ENCODE measurements around the gene SNX30.

SNX30 gene

GRCh38 chr9:112831281-112831851 lies 80.8 kb downstream of the SNX30 start:
- H3K36me3 ChIP-seq (ENCODE audit: control insufficient read depth in 2 of 2, insufficient read depth in 2 of 2, low read length in 2 of 2): peaks cover 4 to 9% of the 10 kb centered on the region in 2 donors
- H3K4me1 ChIP-seq (ENCODE audit: control insufficient read depth, insufficient read depth, low read length): peaks cover 5% of the 10 kb centered on the region
- no peaks in the 10 kb centered on the region for H3K27me3 ChIP-seq (ENCODE audit: control insufficient read depth in 1 of 2, insufficient read depth in 2 of 2, low read length in 2 of 2)
- H3K9me3 ChIP-seq (ENCODE audit: control insufficient read depth in 2 of 2, low read length in 2 of 2): no peaks in the 10 kb centered on the region
- peak overlapping the region in 1 of 2 donors; percentile 3 for H3K4me3 ChIP-seq (ENCODE audit: low read length in 2 of 2)
- H3K27ac ChIP-seq (ENCODE audit: low read length): no peak overlapping the region
- H3K9ac ChIP-seq (ENCODE audit: low read length in 2 of 2): no peak overlapping the region

- Histone ChIP-seq H3K27me3 (ENCODE audit: control insufficient read depth in 1 of 2, insufficient read depth in 2 of 2, low read length in 2 of 2) (no peaks in the 10 kb centered on the region), H3K27ac (ENCODE audit: low read length) (no peak overlapping the region), H3K4me1 (ENCODE audit: control insufficient read depth, insufficient read depth, low read length) (peaks cover 5% of the 10 kb centered on the region), H3K36me3 (ENCODE audit: control insufficient read depth in 2 of 2, insufficient read depth in 2 of 2, low read length in 2 of 2) (peaks cover 4 to 12% of the 10 kb centered on the region in 2 donors), H3K9me3 (ENCODE audit: control insufficient read depth in 2 of 2, low read length in 2 of 2) (no peaks in the 10 kb centered on the region), H3K9ac (ENCODE audit: low read length in 2 of 2) (no peak overlapping the region), H3K4me3 (ENCODE audit: low read length in 2 of 2) (no peak overlapping the region)
Measured at GRCh38 chr9:112831969-112832368, 81.4 kb downstream of the SNX30 start.

- Histone ChIP-seq H3K9ac (ENCODE audit: low read length in 2 of 2) (no peak overlapping the region), H3K4me3 (ENCODE audit: low read length in 2 of 2) (no peak overlapping the region), H3K27ac (ENCODE audit: low read length) (no peak overlapping the region)
Measured at GRCh38 chr9:112833081-112833480, 82.5 kb downstream of the SNX30 start.

GRCh38 chr9:112836394-112836793 lies 85.8 kb downstream of the SNX30 start:
- Histone ChIP-seq H3K27ac (ENCODE audit: low read length) (no peak overlapping the region), H3K9me3 (ENCODE audit: control insufficient read depth in 2 of 2, low read length in 2 of 2) (no peaks in the 10 kb centered on the region), H3K36me3 (ENCODE audit: control insufficient read depth in 2 of 2, insufficient read depth in 2 of 2, low read length in 2 of 2) (peaks cover 18 to 23% of the 10 kb centered on the region in 2 donors), H3K4me3 (ENCODE audit: low read length in 2 of 2) (no peak overlapping the region), H3K9ac (ENCODE audit: low read length in 2 of 2) (no peak overlapping the region), H3K4me1 (ENCODE audit: control insufficient read depth, insufficient read depth, low read length) (peaks cover 5% of the 10 kb centered on the region), H3K27me3 (ENCODE audit: control insufficient read depth in 1 of 2, insufficient read depth in 2 of 2, low read length in 2 of 2) (no peaks in the 10 kb centered on the region)

More at GRCh38 chr9:112833081-112833480, 82.5 kb downstream of the SNX30 start:
- H3K9me3 ChIP-seq (ENCODE audit: control insufficient read depth in 2 of 2, low read length in 2 of 2): no peaks in the 10 kb centered on the region
- H3K36me3 ChIP-seq (ENCODE audit: control insufficient read depth in 2 of 2, insufficient read depth in 2 of 2, low read length in 2 of 2): peaks cover 5 to 13% of the 10 kb centered on the region in 2 donors
- H3K4me1 ChIP-seq (ENCODE audit: control insufficient read depth, insufficient read depth, low read length): peaks cover 5% of the 10 kb centered on the region
- H3K27me3 ChIP-seq (ENCODE audit: control insufficient read depth in 1 of 2, insufficient read depth in 2 of 2, low read length in 2 of 2): no peaks in the 10 kb centered on the region

- Histone ChIP-seq H3K36me3 (ENCODE audit: control insufficient read depth in 2 of 2, insufficient read depth in 2 of 2, low read length in 2 of 2) (peaks cover 18 to 22% of the 10 kb centered on the region in 2 donors), H3K9ac (ENCODE audit: low read length in 2 of 2) (no peak overlapping the region), H3K9me3 (ENCODE audit: control insufficient read depth in 2 of 2, low read length in 2 of 2) (no peaks in the 10 kb centered on the region), H3K4me3 (ENCODE audit: low read length in 2 of 2) (no peak overlapping the region), H3K4me1 (ENCODE audit: control insufficient read depth, insufficient read depth, low read length) (no peaks in the 10 kb centered on the region), H3K27me3 (ENCODE audit: control insufficient read depth in 1 of 2, insufficient read depth in 2 of 2, low read length in 2 of 2) (no peaks in the 10 kb centered on the region), H3K27ac (ENCODE audit: low read length) (no peak overlapping the region)
Measured at GRCh38 chr9:112838342-112838741, 87.8 kb downstream of the SNX30 start.

GRCh38 chr9:112839331-112839730 lies 88.8 kb downstream of the SNX30 start:
- Histone ChIP-seq H3K9me3 (ENCODE audit: control insufficient read depth in 2 of 2, low read length in 2 of 2) (no peaks in the 10 kb centered on the region), H3K27ac (ENCODE audit: low read length) (no peak overlapping the region), H3K4me1 (ENCODE audit: control insufficient read depth, insufficient read depth, low read length) (no peaks in the 10 kb centered on the region), H3K4me3 (ENCODE audit: low read length in 2 of 2) (no peak overlapping the region), H3K9ac (ENCODE audit: low read length in 2 of 2) (no peak overlapping the region), H3K27me3 (ENCODE audit: control insufficient read depth in 1 of 2, insufficient read depth in 2 of 2, low read length in 2 of 2) (no peaks in the 10 kb centered on the region), H3K36me3 (ENCODE audit: control insufficient read depth in 2 of 2, insufficient read depth in 2 of 2, low read length in 2 of 2) (peaks cover 18 to 22% of the 10 kb centered on the region in 2 donors)

- H3K4me3 ChIP-seq (ENCODE audit: low read length in 2 of 2): no peak overlapping the region
- no peak overlapping the region for H3K9ac ChIP-seq (ENCODE audit: low read length in 2 of 2)
- H3K27ac ChIP-seq (ENCODE audit: low read length): no peak overlapping the region
- H3K4me1 ChIP-seq (ENCODE audit: control insufficient read depth, insufficient read depth, low read length): no peaks in the 10 kb centered on the region
- no peaks in the 10 kb centered on the region for H3K27me3 ChIP-seq (ENCODE audit: control insufficient read depth in 1 of 2, insufficient read depth in 2 of 2, low read length in 2 of 2)
- peaks cover 15 to 19% of the 10 kb centered on the region in 2 donors for H3K36me3 ChIP-seq (ENCODE audit: control insufficient read depth in 2 of 2, insufficient read depth in 2 of 2, low read length in 2 of 2)
- H3K9me3 ChIP-seq (ENCODE audit: control insufficient read depth in 2 of 2, low read length in 2 of 2): no peaks in the 10 kb centered on the region
Measured at GRCh38 chr9:112841261-112841660, 90.7 kb downstream of the SNX30 start.

GRCh38 chr9:112842555-112842954 lies 92.0 kb downstream of the SNX30 start:
- H3K9ac ChIP-seq (ENCODE audit: low read length in 2 of 2): no peak overlapping the region
- no peak overlapping the region for H3K4me3 ChIP-seq (ENCODE audit: low read length in 2 of 2)
- H3K4me1 ChIP-seq (ENCODE audit: control insufficient read depth, insufficient read depth, low read length): no peaks in the 10 kb centered on the region
- no peak overlapping the region for H3K27ac ChIP-seq (ENCODE audit: low read length)
- H3K36me3 ChIP-seq (ENCODE audit: control insufficient read depth in 2 of 2, insufficient read depth in 2 of 2, low read length in 2 of 2): peaks cover 14% of the 10 kb centered on the region in 2 donors
- H3K27me3 ChIP-seq (ENCODE audit: control insufficient read depth in 1 of 2, insufficient read depth in 2 of 2, low read length in 2 of 2): no peaks in the 10 kb centered on the region
- no peaks in the 10 kb centered on the region for H3K9me3 ChIP-seq (ENCODE audit: control insufficient read depth in 2 of 2, low read length in 2 of 2)

GRCh38 chr9:112844771-112845542 lies 94.4 kb downstream of the SNX30 start:
- Histone ChIP-seq H3K9me3 (ENCODE audit: control insufficient read depth in 2 of 2, low read length in 2 of 2) (no peaks in the 10 kb centered on the region), H3K4me1 (ENCODE audit: control insufficient read depth, insufficient read depth, low read length) (no peaks in the 10 kb centered on the region), H3K4me3 (ENCODE audit: low read length in 2 of 2) (no peak overlapping the region), H3K9ac (ENCODE audit: low read length in 2 of 2) (no peak overlapping the region), H3K36me3 (ENCODE audit: control insufficient read depth in 2 of 2, insufficient read depth in 2 of 2, low read length in 2 of 2) (peaks cover 0 to 6% of the 10 kb centered on the region in 2 donors), H3K27me3 (ENCODE audit: control insufficient read depth in 1 of 2, insufficient read depth in 2 of 2, low read length in 2 of 2) (no peaks in the 10 kb centered on the region), H3K27ac (ENCODE audit: low read length) (no peak overlapping the region)

- H3K9me3 ChIP-seq (ENCODE audit: control insufficient read depth in 2 of 2, low read length in 2 of 2): no peaks in the 10 kb centered on the region
- H3K36me3 ChIP-seq (ENCODE audit: control insufficient read depth in 2 of 2, insufficient read depth in 2 of 2, low read length in 2 of 2): peaks cover 4 to 12% of the 10 kb centered on the region in 2 donors
- no peaks in the 10 kb centered on the region for H3K4me1 ChIP-seq (ENCODE audit: control insufficient read depth, insufficient read depth, low read length)
- H3K27ac ChIP-seq (ENCODE audit: low read length): no peak overlapping the region
- H3K9ac ChIP-seq (ENCODE audit: low read length in 2 of 2): no peak overlapping the region
- H3K27me3 ChIP-seq (ENCODE audit: control insufficient read depth in 1 of 2, insufficient read depth in 2 of 2, low read length in 2 of 2): no peaks in the 10 kb centered on the region
- H3K4me3 ChIP-seq (ENCODE audit: low read length in 2 of 2): no peak overlapping the region
Measured at GRCh38 chr9:112846528-112847488, 96.2 kb downstream of the SNX30 start.
